ENCODE measurements around the gene CLDN22.

Gene CLDN22

GRCh38 chr4:183320211-183321059 lies at the start of gene CLDN22:
Gene CLDN22, minus strand, starts transcription at chr4:183320276. Its CDS starts 58 bp downstream, at chr4:183320218.
- no peak for DNase-seq (ENCODE audit: low read depth in 2 of 3, low spot score in 1 of 3)

DNA sequence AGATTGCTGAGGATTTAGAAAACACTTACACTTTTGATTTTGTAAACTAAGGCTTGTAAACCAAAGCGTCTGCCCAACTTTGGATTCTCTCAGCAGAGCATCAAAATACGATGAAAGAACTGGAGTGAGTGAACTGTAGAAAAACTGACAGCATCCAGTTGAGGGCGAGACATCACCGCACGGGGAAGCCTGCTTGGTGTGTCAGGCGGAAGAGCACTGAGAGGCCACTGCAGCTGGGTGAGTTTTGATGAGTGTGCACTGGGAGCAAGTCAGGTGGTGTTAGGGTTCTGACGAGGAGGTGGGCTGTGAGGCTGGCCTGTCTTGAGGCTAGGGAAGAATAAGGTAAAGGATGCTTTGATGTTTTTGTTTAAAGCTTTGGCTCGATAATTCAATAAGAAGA lies 49.0 kb upstream of the CLDN22 start:
- DNase-seq (ENCODE audit: low read depth in 2 of 3, low spot score in 1 of 3), result no peak

DNA sequence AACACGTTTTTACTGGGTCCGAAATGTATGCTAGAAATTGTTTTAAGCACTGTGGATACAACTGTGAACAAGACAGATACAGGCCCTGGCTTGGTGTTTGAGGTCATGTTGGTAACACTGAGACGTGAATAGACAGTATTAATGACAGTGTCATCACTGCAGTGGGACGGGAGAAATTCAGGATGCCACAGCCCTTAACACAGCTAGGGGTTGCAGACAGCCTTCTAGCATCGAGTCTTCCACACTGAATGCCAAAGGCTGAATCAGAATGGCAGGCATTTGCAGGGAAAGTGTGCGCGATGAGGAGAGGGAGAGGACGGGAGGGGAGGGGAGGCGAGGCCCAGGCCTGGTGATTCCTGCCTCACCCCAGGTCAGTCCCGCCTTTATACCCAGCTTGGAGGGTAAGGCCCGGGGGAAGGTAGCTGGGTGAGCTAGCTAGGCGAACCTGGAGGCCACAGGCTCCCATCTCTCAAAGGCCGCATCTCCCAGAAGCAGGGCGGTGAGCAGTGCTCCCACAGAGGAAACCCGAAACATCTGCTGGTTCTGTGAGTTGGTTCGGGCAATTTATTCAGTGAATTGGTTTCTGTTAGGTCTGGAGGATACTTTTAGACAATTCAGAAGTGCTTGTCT lies 46.2 kb upstream of the CLDN22 start:
- no peak for DNase-seq (ENCODE audit: low read depth in 2 of 3, low spot score in 1 of 3)

- DNase-seq (ENCODE audit: low read depth in 2 of 3, low spot score in 1 of 3), result no peak
These were observed 43.9 kb upstream of the CLDN22 start for GRCh38 chr4:183364025-183364424.

GRCh38 chr4:183362916-183363542 lies 43.0 kb upstream of the CLDN22 start:
- DNase-seq (ENCODE audit: low read depth in 2 of 3, low spot score in 1 of 3), result no peak

- no peak for DNase-seq (ENCODE audit: low read depth in 2 of 3, low spot score in 1 of 3)
These were observed 42.0 kb upstream of the CLDN22 start for GRCh38 chr4:183362036-183362435.

DNA sequence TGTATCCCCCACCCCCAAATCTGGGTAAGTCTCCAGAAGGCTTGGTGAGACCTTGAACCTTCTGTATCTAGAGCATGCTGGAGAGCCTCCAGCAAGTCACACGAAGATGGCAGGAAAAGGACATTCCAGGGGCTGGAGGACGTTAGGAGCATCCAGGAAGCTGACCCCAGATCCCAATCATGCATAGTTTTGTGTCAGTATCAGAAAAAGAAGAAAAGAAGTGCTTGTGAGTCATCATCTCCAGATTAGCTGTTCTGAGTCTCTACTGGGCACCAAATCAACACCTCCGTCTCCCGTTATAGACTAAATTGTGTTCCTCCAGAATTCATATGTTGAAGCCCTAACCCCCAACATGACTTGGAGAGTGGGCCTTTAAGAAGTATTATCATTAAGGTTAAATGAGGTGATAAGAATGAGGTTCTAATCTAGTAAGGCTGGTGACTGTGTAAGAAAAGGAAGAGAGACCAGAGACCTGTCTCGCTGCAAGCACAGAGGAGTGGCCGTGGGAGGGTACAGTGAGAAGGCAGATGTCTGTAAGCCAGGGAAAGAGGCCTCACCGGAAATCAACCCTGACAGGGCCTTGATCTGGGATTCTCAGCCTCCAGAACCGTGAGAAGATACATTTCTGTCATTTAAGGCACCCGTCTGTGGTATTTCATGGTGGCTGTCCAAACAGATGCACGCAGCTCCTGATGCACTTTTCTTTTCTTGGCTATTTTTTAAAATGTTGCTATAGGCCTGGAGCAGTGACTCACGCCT lies 40.3 kb upstream of the CLDN22 start:
- DNase-seq (ENCODE audit: low read depth in 2 of 3, low spot score in 1 of 3), result no peak

- no peak for DNase-seq (ENCODE audit: low read depth in 2 of 3, low spot score in 1 of 3)
These were observed 38.2 kb upstream of the CLDN22 start for GRCh38 chr4:183358215-183358755.

GRCh38 chr4:183356931-183357675 lies 37.0 kb upstream of the CLDN22 start:
- DNase-seq (ENCODE audit: low read depth in 2 of 3, low spot score in 1 of 3), result no peak

DNA sequence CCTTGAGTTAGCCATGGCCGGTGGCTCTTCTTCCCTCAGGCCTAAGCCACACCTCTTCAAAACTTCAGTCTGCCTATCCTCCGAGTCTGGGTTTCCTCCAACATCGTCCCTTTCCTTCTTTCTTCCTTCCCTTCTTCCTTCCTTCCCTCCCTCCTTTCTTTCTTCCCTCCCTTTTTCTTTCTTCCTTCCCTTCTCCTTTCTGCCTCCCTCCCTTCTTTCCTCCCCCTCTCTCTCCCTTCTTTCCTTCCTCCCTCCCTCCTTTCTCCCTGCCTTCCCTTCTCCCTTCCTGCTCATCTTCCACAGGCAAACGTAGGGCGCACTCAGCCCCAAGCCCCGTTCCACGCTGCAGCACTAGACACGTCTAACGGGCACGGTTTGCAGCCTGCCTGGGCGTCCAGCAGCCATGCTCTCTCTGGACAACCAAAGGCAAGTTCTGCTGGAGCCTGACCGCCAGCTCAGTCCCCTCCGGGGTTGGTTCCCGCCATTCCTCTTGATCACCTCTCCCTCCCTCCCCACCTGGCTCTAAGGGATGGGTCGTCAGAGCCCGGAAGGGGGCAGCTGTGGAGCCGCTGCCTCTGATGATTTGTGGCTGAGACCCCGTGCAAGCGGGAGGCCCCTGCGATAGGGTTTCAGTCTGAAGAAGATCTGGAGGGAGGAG lies 36.2 kb upstream of the CLDN22 start:
- no peak for DNase-seq (ENCODE audit: low read depth in 2 of 3, low spot score in 1 of 3)

- no peak for DNase-seq (ENCODE audit: low read depth in 2 of 3, low spot score in 1 of 3)
These were observed 35.3 kb upstream of the CLDN22 start for GRCh38 chr4:183355405-183355804.

GRCh38 chr4:183354219-183354618 lies 34.1 kb upstream of the CLDN22 start:
- no peak for DNase-seq (ENCODE audit: low read depth in 2 of 3, low spot score in 1 of 3)

GRCh38 chr4:183353557-183353956 lies 33.5 kb upstream of the CLDN22 start:
- no peak for DNase-seq (ENCODE audit: low read depth in 2 of 3, low spot score in 1 of 3)

GRCh38 chr4:183352546-183352945 lies 32.5 kb upstream of the CLDN22 start:
- no peak for DNase-seq (ENCODE audit: low read depth in 2 of 3, low spot score in 1 of 3)

DNA sequence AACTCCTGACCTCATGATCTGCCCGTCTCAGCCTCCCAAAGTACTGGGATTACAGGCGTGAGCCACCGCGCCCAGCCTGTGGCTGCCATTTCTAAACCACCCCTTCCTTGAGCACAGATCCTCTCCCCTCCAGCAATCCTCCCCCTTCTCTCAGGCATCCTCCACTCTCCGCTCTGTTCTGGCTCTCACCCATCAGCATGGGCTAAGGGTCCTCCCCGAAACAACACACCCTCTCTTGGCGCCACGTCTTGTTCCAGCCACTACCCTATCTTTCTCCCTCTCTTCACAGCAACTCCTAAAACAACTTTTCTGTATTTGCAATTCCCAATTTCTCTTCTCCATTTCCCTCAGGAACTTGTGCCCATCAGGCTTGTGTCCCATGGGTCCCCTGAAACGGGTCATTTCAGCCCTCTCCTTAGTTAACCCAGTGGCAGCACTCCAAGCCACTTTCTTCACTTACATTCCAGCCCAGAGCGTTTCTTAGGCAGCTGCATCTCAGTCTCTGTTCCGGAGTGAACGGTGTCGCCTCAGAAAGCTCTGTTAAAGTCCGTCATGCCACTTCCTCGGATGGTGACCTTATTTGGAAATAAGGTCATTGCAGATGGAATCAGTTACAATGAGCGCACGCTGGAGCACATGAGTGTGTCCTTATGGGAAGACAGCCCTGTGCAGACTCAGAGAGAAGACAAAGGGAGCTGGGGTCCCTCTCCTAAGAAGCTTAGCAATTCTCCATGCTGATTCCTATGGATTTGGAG lies 30.4 kb upstream of the CLDN22 start:
- DNase-seq (ENCODE audit: low read depth in 2 of 3, low spot score in 1 of 3), result no peak

DNA sequence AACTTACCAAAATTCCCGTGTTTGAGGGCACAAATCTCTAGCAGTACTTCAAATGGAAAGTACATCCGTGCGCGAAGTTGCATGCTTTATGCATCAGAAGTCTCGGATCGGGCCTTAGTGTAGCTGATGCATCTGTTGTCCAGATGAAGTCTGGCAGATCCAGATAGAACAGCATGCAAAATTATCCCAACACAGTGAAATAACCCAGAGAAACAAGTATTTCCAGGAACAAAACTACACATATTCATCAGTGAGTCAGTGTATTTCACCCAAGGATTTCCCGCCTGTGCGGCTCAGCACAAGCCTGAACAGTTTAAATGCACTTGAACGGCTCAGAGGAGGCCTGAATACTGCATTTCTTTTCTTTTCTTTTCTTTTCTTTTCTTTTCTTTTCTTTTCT lies 29.6 kb upstream of the CLDN22 start:
- no peak for DNase-seq (ENCODE audit: low read depth in 2 of 3, low spot score in 1 of 3)

- DNase-seq (ENCODE audit: low read depth in 2 of 3, low spot score in 1 of 3), result peak; percentile 12 to 49 (median 34)
These were observed 28.9 kb upstream of the CLDN22 start for GRCh38 chr4:183348706-183349659.

GRCh38 chr4:183348136-183348535 lies 28.1 kb upstream of the CLDN22 start:
- no peak for DNase-seq (ENCODE audit: low read depth in 2 of 3, low spot score in 1 of 3)

Measured in stimulated activated CD4-positive, alpha-beta T cell treated with anti-CD3 and anti-CD28 coated beads, Interleukin-12 subunit alpha, Interleukin-12 subunit beta, amount 100 ng/mL, for 48 hours (primary cell).